ENCODE data around the gene CHRNE.

The CHRNE gene

DNA sequence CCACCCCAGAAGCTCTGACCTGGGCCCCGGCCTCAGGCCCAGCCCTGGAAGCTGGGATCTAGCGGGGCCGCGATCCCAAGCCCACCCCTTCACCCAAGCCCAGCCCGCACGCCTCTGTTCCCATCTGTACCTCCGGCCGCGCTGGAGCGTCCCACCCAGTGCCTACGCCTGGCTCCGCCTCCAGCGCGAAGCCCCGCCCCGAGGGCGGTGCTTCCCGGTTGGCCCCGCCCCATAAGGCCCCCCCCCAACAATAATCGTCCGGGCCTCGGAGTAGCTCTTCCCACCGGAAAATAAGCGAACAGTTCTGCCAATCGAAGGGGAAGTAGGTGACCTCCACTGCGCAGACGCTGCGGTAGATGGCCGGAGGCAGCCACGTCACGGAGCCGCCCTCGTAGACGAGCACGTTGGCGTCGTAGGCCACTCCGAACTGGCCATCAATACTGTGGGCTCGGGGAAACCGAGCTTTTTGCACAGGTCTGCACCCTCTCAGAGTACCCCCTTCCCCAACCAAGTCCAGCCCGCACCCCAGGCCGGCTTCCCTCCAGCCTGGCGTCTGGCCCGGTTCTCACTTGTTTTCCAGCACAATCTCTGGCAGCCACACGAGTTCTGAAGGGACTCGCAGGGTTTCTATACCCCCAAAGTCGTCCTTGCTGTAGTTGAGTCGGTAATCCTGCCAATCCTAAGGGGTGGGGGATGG is 1.1 kb downstream of the CHRNE start:
- DNase-seq, result peak; percentile 41

DNA sequence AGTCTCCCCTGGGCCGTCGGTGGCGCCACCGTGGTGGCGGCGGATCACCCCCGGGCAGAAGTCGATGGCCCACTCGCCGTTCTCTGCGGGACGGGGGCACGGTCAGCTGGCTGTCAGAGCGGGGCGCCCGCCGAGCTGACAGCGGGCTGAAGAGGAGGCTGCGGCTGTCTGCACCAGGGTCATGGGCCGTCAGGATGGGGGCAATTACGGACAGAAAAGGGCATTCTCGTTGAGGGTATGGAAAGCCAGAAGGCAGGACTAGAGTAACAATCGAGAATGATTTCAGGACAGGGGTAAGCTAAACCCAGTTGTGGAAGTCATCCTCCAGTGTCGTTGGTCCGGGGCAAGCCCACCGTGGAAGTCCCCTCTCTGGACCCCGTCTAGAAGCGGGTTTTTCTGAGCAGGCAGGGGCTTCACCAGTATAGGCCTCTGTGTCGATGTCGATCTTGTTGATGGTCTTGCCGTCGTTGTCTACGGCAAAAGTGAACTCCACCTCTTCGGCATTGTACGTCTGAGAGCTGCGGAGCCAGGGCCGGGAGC is 1.7 kb downstream of the CHRNE start:
- peak; percentile 51 for DNase-seq

DNA sequence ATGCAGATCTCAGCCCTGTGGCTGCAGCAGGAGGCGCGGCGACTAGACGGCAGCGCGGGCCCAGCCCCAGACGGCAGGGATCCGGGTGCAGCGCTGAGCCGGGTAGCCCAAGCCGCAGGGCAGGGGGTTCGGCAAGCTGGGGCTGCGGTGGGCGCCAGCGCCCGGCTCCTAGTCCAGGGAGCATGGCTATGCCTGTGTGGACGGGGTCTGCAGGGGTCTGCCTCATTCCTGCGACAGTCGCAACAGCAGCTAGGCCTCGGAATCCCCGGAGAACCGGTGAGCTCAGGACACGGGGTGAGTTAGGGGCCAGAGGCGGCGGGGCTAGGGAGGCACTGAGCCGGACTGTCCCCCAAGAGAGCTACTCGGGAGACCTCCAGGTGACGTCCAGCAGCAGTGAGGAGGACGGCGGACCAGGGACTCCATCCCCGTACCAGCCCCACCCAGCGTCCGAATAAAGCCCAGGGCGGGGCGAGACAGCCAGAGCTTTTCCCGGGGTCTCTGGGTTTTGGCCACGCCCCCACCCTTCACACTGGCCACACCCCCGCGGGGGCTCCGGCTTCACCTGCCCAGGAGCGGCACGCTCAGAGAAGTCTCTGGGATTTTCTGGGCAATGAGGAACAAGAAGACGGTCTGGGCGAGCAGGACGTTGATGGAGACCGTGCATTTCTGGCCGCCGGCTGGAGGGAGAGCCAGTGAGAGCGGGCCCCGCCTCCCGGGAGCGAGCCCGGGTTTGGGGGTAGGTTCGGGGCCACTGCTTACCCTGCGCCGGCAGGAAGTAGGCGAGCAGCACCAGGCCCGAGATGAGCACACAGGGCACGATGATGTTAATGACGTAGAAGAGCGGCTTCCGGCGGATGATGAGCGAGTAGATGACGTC is 2.4 kb downstream of the CHRNE start:
- peak; percentile 71 for DNase-seq

- DNase-seq, result peak; percentile 86
These were observed 3.3 kb downstream of the CHRNE start, which contains the start of gene C17orf107 for GRCh38 chr17:4899341-4900230. Gene C17orf107 (plus strand): TSS chr17:4899536. CDS start chr17:4899763, 227 bp downstream.

- no peak for DNase-seq
These were observed 4.0 kb downstream of the CHRNE start for GRCh38 chr17:4898927-4899326.

GRCh38 chr17:4898351-4898750 is 4.5 kb downstream of the CHRNE start:
- DNase-seq, result peak; percentile 12

GRCh38 chr17:4897785-4898184 is 5.1 kb downstream of the CHRNE start:
- DNase-seq, result no peak

DNA sequence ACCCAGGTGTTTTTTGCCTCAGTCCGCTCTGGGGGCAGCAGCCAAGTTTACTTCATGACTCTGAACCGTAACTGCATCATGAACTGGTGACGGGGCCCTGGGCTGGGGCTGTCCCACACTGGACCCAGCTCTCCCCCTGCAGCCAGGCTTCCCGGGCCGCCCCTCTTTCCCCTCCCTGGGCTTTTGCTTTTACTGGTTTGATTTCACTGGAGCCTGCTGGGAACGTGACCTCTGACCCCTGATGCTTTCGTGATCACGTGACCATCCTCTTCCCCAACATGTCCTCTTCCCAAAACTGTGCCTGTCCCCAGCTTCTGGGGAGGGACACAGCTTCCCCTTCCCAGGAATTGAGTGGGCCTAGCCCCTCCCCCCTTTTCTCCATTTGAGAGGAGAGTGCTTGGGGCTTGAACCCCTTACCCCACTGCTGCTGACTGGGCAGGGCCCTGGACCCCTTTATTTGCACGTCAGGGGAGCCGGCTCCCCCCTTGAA is 5.7 kb downstream of the CHRNE start:
- no peak for DNase-seq

GRCh38 chr17:4896332-4897197 is 6.3 kb downstream of the CHRNE start:
- no peak for DNase-seq

DNA sequence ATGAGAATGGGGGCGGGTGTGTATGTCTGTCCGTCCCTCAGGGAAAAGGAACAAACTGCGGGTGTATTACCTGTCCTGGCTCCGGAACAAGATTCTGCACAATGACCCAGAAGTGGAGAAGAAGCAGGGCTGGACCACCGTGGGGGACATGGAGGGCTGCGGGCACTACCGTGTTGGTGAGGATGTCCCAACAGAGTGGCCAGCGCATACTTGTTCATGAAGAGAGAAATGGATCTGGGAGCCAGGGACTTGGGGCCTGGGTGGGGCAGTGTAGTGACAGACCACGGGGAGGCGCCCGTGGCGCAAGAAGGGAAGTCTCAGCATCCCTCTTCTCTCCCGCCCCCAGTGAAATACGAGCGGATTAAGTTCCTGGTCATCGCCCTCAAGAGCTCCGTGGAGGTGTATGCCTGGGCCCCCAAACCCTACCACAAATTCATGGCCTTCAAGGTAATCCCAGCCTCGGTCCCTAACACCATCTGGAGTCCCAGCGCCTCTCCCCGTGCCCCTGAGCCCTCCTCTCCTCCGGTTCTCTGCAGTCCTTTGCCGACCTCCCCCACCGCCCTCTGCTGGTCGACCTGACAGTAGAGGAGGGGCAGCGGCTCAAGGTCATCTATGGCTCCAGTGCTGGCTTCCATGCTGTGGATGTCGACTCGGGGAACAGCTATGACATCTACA is 7.1 kb downstream of the CHRNE start:
- DNase-seq, result no peak

- no peak for DNase-seq
These were observed 7.8 kb downstream of the CHRNE start for GRCh38 chr17:4895121-4895520.

DNA sequence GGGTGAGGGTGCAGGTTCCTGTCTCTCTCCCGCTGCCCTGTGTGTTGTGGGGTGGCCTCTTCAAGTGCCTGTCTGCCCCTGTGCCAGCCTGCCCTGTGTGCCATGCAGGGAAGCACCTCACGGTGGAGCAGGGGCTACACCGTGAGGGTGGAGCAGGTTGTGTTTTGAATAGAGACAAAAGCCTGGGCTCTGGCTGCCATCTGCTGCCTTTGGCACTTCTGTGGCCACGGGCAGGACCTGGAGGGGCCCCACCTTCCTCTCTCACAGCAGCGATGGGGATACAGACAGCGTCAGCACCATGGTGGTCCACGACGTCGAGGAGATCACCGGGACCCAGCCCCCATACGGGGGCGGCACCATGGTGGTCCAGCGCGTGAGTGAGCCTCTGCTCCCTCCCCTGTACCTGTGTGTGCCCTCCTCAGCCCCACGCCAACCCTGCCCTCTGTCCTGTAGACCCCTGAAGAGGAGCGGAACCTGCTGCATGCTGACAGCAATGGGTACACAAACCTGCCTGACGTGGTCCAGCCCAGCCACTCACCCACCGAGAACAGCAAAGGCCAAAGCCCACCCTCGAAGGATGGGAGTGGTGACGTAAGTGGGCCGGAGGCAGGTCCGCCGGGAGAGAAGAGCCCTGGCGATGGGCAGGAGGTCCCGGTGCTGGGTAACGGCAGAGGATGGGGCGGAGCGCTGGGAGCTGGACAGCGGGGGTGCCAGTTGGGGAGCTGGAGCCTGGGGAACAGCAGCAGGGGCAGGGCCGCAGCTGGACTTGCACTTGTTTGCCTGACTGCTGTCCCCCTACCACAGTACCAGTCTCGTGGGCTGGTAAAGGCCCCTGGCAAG is 9.0 kb downstream of the CHRNE start:
- DNase-seq, result no peak

- no peak for DNase-seq
These were observed 9.6 kb downstream of the CHRNE start for GRCh38 chr17:4893272-4893671.

GRCh38 chr17:4892499-4893221 is 10.2 kb downstream of the CHRNE start:
- DNase-seq, result no peak

- DNase-seq, result no peak
These were observed 11.2 kb downstream of the CHRNE start for GRCh38 chr17:4891411-4892410.

DNA sequence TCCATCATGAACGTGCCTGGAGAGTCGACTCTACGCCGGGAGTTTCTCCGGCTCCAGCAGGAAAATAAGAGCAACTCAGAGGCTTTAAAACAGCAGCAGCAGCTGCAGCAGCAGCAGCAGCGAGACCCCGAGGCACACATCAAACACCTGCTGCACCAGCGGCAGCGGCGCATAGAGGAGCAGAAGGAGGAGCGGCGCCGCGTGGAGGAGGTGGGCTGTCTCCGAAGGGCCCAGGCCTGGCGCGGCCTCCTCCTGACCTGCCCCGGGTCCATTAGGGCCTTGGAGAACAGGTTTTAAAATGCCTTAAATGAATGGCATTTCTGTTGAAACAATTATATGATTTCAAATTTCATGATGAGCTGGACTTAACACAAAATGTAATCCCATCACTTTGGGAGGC is 15.3 kb downstream of the CHRNE start:
- DNase-seq, result no peak

DNA sequence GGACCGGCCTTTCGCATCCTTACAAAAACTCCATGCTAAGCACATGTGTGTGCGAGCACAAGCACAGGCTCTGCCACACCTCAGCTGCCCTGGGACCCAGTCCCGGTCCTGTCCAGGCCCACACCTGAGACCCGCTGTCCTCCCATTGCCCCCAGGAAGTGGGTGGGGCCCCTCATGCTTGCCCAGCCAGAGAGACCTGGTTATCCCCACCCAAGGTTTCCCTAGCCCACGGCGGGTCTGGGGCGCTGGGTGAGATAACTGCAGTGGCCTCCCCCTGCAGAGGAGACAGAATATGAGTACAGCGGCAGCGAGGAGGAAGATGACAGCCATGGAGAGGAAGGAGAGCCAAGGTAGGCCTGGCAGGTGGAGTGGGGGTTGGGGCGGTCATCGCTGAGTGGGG is 16.1 kb downstream of the CHRNE start:
- no peak for DNase-seq

DNA sequence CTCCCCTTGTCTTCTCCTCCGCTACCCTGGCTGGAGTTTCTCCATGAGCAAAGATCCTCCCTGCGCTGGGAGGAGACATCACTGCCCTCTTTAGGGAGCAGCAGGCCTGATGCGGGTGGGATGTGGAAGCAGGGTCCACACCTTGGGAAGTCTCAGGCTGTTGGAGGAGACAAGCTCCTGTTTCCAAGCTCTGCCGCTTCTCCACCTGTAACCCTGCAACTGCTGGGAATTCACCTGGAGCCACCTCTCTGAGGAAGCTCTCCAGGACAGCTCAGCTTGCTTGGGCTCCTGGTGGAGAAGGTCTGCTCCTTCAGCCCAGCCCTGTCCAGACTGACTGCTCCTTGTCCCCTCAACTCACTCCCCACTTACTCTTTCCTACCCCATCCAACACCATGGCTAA is 18.4 kb downstream of the CHRNE start:
- no peak for DNase-seq
